Posterior cingulate gyrus (tissue), 11 donors: ENCODE measurements around the gene RFK.
A peak's percentile ranks its signal among the peaks of the same experiment; 100 is the strongest.
"Not testable (repeated sequence)": the region's sequence is repeated elsewhere in the genome, so short reads cannot be mapped to it uniquely, and the experiment has no call there.

Experiments
- DNase-seq, 10 donors: peaks; one replicate each; pipeline versions ENCODE4 v3.0.0 to v3.0.0-alpha.2; 2020 to 2021; ENCODE audit warnings: mixed read lengths in 3 of 10
- intact Hi-C: fragments of 100-400 bp; cut with DNase I; formaldehyde crosslinking; loops from one replicate; pipeline ENCODE4 v1.15.1; 2023

RFK gene

DNA sequence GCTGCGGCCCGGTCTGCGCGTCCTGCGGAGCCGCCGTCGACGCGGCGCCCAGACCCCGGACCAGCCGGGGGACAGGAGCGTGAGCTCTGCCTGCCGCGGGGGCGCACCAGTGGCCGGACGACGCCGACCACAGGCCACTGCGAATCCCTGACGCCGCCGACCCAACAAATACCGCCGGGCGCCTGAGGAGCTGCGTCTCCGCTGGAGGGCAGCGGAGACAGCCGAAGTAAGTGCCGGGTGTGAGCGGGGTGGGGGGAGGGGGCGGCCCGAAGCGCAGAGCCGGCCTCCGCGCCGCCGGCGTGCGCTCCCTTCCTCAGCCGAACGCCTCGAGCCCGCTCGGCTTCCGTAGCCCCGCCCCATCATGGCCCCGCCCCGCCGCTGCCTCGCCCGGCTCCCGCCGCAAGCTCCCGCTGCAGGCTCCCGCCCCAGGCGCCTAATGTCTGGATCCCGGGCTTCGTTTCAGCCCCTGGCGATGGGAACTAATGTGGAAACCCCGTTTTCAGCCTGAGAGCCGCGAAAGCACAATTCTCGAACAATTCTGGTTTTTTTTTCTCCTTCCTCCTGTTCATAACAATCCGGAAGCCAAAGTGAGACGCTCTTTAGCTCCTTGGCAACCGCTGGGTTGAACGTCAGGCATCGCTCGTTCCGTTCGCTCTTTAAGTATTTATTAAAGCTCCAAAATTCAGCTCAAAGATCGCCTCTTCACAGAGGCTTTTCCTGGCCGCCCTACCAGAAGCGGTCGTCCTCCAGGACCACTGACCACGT is at the start of gene RFK:
TSS of gene RFK (minus strand) at position 232 of the 765 bp plus-strand sequence. CDS start 255 bp downstream, outside the sequence.
- DNase-seq: peak; percentile 86 to 98 (median 94)
- intact Hi-C loops: loop anchor here (10.0 kb wide), 1 partner anchor 1310 kb away; the partner anchor contains the start of genes NMRK1 and OSTF1

DNA sequence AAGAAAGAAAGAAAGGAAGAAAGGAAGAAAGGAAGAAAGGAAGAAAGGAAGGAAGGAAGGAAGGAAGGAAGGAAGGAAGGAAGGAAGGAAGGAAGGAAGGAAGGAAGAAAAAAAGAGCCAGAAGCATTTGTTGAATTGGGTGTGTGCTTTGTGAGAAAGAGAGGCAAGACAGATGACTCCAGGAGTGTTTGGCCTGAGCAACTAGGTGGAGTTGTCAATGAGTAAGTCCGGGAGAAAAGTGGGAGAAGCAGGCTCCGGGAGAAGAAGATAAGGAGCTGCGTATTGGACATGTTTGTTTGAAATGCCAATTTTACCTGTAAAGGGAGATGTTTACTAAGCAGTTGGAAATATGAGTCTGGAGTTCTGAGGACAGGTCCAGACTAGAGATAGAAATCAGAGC is 49.7 kb upstream of the RFK start:
- no peak for DNase-seq
- intact Hi-C loops: no loop called here

DNA sequence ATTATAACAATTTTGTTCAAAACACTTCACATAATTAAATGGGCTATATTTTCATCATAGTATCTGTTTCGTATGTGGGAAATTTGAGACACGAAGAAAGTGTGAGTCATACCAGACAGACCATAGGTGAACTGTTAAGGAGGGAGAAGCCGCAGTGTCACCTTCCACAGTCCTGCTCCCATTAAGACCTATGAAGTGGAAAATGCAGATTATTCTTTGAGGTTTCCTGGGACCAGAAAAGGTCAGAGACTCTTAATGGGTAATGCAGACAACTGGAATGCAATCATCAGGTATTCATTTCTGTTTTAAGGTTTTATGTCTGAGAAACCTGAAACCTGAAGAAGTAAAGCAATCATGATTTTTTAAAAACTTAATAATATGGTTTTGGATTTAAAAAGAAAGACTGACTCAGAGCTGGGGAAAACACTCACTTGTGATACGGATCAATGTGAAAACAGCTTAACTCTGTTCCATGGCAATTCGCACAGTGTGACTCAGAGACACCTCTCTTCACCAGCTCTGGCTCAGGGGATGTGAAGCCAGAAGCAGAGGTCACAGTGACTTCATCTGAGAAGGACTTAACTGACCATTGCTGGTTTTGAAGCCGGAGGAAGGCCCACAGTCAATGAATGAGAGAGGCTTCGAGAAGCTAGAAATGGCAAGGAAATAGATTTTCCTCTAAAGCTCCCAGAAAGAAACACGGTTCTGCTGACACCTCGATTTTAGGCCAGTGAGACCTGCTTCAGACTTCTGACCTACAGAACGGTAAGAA is 47.5 kb upstream of the RFK start:
- intact Hi-C loops: no loop called here
- DNase-seq: no peak

DNA sequence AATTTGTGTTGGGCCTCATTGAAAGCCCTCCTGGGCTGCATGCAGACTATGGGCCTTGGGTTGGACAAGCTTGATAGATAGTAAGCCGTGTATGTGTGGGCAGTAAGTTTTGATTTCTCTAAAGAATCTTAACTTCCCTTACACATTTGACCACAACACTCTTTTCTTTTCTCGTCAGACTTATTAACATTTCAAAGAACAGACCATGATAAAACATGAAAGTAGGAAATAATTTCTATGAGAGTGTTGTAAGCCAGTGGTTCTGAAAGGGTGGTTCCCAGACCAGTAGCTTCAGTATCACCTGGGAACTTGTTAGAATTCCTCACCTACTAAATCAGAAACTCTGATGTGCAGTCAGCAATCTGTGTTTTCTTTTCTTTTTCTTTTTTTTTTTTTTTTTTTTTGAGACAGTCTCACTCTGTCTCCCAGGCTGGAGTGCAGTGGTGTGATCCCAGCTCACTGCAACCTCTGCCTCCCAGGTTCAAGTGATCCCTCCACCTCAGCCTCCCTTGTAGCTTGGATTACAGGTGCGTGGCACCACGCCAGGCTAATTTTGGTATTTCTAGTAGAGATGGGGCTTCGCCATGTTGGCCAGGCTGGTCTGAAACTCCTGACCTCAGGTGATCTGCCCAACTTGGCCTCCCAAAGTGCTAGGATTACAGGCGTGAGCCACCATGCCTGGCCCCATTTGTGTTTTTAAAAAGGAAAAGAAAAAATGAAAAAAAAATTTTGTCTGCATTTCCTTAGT is 44.8 kb upstream of the RFK start:
- intact Hi-C loops: no loop called here
- no peak for DNase-seq

DNA sequence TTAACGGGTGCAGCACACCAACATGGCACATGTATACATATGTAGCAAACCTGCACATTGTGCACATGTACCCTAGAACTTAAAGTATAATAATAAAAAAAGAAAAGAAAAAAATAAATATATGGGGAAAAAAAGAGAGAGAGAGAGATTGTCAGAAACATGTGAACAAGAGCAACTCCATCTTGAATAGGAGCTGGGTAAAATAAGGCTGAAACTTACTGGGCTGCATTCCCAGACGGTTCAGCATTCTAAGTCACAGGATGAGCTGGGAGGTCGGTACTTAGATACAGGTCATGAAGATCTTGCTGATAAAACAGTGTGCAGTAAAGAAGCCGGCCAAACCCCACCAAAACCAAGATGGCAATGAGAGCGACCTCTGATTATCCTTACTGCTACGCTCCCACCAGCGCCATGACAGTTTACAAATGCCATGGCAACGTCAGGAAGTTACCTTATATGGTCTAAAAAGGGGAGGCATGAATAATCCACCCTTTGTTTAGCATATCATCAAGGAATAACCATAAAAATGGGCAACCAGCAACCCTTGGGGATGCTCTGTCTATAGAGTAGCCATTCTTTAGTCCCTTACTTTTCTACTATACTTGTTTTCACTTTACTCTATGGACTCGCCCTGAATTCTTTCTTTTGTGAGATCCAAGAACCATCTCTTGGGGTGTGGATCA is 42.9 kb upstream of the RFK start:
- DNase-seq, intact Hi-C loops: not testable (repeated sequence)

- DNase-seq, intact Hi-C loops: not testable (repeated sequence)
Measured at GRCh38 chr9:76434897-76435296, 40.7 kb upstream of the RFK start.

GRCh38 chr9:76433836-76434235 is 39.6 kb upstream of the RFK start:
- intact Hi-C loops: no loop called here
- no peak for DNase-seq

DNA sequence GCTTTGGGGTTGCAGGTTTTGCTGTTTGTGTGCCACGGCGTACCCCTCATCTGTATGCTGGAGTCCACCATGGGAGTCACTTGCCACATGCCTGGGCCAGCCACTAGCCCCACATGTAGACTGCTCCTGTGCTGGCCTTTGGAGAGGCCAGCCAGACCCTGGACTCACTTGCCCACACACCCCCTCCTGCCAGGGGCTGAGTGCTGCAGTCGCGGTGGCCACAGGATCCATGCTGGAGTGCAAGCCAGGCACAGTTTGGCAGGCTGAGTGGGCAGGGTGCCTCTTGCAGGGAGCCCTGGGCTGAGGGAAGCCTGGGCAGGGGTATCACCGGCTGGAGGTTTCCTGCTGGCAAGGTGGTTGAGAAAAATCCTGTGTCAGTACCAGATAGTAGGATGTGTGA is 39.2 kb upstream of the RFK start:
- no peak for DNase-seq
- intact Hi-C loops: no loop called here

DNA sequence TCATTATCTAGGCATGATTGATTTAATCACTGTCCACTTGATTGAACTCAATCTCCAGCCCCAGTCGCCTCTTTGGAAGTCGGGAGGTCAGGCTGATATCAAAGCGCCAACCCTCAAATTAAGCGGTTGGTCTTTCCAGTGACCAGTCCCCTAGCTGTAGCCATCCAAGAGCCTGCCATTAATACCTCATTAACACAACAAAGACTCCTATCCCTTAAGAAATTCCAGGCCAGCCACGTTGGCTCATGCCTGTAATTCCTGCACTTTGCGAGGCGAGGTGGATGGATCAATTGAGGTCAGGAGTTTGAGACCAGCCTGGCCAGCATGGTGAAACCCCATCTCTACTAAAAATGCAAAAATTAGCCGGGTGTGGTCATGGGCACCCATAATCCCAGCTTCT is 37.4 kb upstream of the RFK start:
- intact Hi-C loops: no loop called here
- DNase-seq: no peak

- intact Hi-C loops: no loop called here
Measured at GRCh38 chr9:76426807-76427419, 32.7 kb upstream of the RFK start.

DNA sequence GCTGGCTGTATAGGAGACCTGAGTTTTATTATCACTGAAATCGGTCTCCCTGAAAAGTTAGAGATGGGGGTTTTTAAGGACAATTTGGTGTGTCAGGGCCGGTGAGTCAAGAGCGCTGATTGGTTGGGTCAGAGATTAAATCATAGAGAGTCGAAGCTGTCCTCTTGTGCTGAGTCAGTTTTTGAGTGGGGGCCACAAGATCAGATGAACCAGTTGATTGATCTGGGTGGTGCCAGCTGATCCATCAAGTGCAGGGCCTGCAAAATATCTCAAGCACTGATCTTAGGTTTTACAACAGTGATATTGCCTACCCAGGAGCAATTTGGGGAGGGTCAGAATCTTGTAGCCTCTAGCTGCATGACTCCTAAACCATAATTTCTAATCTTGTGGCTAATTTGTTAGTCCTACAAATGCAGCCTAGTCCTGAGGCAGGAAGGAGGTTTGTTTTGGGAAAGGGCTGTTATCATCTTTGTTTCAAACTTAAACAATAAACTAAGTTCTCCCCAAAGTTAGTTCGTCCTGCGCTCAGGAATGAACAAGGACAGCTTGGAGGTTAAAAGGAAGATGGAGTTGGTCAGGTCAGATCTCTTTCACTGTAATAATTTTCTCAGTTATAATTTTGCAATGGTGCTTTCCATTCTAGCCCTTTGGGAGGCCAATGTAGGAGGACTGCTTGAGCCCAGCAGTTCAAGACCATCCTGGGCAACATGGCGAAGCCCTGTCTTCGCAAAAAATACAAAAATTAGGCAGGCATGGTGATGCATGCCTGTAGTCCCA is 31.6 kb upstream of the RFK start:
- intact Hi-C loops: no loop called here
- DNase-seq: no peak

More at GRCh38 chr9:76426807-76427419, 32.7 kb upstream of the RFK start:
- DNase-seq: no peak

DNA sequence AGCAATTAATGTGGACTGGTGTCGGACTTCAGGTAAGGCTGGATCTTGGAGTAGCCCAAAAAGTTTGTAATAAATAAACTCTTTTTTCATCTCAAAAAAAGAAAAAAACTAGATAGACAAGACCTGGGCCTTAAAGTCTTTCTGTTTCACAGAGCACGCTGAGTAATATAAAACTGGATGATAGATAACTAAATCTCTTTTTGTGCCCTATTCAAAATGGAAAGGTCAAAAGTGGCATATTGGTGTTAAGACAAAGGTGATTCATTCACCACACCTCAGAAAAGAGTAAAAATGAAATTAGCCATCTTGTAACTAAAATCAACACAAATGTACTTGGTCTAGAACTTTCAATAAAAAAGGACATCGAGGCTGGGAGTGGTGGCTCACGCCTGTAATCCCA is 30.3 kb upstream of the RFK start:
- intact Hi-C loops: no loop called here

GRCh38 chr9:76423216-76424177 is 29.3 kb upstream of the RFK start:
- no peak for DNase-seq
- intact Hi-C loops: no loop called here

More for the DNA sequence above, 30.3 kb upstream of the RFK start:
- DNase-seq: no peak

- DNase-seq: no peak
- intact Hi-C loops: no loop called here
Measured at GRCh38 chr9:76419782-76420380, 25.7 kb upstream of the RFK start.

- intact Hi-C loops: no loop called here
- no peak for DNase-seq
Measured at GRCh38 chr9:76417394-76417793, 23.2 kb upstream of the RFK start.

DNA sequence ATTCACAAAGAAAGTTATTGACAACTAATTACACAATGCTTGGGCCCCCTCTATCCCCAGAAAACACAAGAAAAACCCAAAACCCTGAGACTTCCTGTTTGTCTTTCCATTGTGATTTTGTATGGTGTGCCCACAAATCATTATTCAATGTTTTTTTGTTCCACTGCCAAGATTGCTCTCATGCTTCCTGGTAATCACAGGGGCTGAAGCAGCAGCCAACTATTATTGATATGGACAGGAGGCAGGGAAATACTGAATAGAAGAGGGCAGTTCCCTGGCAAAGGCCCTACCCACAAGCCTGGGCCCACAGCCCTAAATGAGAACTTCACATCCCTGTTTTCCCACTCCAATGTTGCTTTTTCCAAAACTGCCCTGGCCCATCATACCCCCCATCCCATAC is 21.5 kb upstream of the RFK start:
- DNase-seq: no peak
- intact Hi-C loops: no loop called here

DNA sequence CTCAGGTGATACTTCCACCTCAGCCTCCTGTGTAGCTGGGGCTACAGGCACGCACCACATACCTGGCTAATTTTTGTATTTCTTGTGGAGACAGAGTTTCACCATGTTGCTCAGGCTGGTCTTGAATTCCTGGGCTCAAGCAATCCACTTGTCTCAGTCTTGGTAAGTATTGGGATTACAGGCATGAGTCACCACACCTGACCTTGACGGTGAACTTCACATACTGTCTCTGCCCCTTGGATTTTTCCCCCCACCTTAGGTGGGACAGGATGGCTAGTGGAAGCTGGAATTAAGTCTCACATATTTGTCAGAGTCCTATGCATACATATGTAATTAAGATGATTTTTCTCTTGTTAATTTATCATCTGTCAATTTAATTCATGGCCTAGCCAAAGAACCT is 20.9 kb upstream of the RFK start:
- DNase-seq: no peak

DNA sequence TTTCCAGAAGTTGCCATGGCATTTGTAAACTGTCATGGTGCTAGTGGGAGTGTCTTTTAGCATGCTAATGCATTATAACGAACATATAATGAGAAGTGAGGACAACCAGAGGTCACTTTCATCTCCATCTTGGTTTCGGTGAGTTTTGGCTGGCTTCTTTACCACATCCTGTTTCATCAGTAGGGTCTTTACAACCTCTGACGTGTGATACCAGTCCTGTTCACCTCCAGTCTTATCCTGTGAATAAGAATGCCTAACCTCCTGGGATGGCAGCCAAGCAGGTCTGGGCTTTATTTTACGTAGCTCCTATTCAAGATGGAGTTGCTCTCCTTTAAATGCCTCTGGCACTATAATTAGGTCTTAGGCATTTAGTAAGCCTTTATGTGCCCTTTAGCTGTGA is 20.4 kb upstream of the RFK start:
- intact Hi-C loops: no loop called here

More for the DNA sequence above, 20.9 kb upstream of the RFK start:
- intact Hi-C loops: no loop called here

More for the DNA sequence above, 20.4 kb upstream of the RFK start:
- no peak for DNase-seq
